Chondrocyte (in vitro differentiated cells): ENCODE results near the gene RPS14. TPM values are rescaled to one million over a fixed set of nuclear protein-coding genes. Genes with fewer than 3 reads are reported as not detected.

Experiments used
- DNase-seq: peaks from one replicate; pipeline ENCODE4 v3.0.0; 2021; ENCODE audit warnings: mixed read lengths, low spot score
- H3K27ac Mint-ChIP-seq: one replicate; pipeline ENCODE4 v1.8.0; 2021; ENCODE audit warnings: mild to moderate bottlenecking, moderate library complexity, mixed read lengths; ENCODE audit not compliant: unreplicated experiment
- H3K27me3 Mint-ChIP-seq: 2 replicates; pipeline ENCODE4 v1.8.0; 2021; ENCODE audit warnings: low read depth, mixed read lengths
- H3K36me3 Mint-ChIP-seq: 2 replicates; pipeline ENCODE4 v1.8.0; 2021; ENCODE audit warnings: low read depth, mixed read lengths
- H3K4me1 Mint-ChIP-seq: 2 replicates; pipeline ENCODE4 v1.8.0; 2021; ENCODE audit warnings: low read depth, mild to moderate bottlenecking, mixed read lengths
- H3K4me3 Mint-ChIP-seq: one replicate; pipeline ENCODE4 v1.8.0; 2021; ENCODE audit warnings: mild to moderate bottlenecking, moderate library complexity, mixed read lengths; ENCODE audit not compliant: unreplicated experiment
- H3K9me3 Mint-ChIP-seq: 2 replicates; pipeline ENCODE4 v1.8.0; 2021; ENCODE audit warnings: low read depth, mixed read lengths
- CTCF ChIP-seq: fragments of 200-600 bp; sonication (generic); IDR thresholded peaks from 2 replicates; pipeline ENCODE4 v1.5.0; 2021; ENCODE audit warnings: antibody characterized with exemption, mild to moderate bottlenecking, moderate library complexity
- total RNA-seq: library from RNA; stranded (reverse); gene quantifications from 3 replicates; pipeline ENCODE4 v1.2.1, GENCODE V29; 2021

Gene RPS14
- total RNA-seq, 1 donor from 2014 or later = 1,121 TPM

GRCh38 chr5:150400316-150401075 lies 49.0 kb downstream of the RPS14 start:
- Mint-ChIP-seq H3K4me3 (no peak overlapping the region), H3K36me3 (peaks cover 31% of the 10 kb centered on the region), H3K9me3 (no peaks in the 10 kb centered on the region), H3K27me3 (no peaks in the 10 kb centered on the region), H3K4me1 (peaks cover 8% of the 10 kb centered on the region), H3K27ac (no peak overlapping the region)
- TF ChIP-seq CTCF = no peak
- DNase-seq = no peak

- H3K27me3 Mint-ChIP-seq = no peaks in the 10 kb centered on the region
- no peak overlapping the region for H3K27ac Mint-ChIP-seq
Observed at GRCh38 chr5:150399524-150400211, 49.9 kb downstream of the RPS14 start.

GRCh38 chr5:150398722-150399523 lies 50.6 kb downstream of the RPS14 start:
- peak; percentile 37 for TF ChIP-seq CTCF
- peak; percentile 66 for DNase-seq
- no peak overlapping the region for H3K4me3 Mint-ChIP-seq
- no peaks in the 10 kb centered on the region for H3K9me3 Mint-ChIP-seq
- H3K27me3 Mint-ChIP-seq = no peaks in the 10 kb centered on the region
- H3K36me3 Mint-ChIP-seq = peaks cover 34% of the 10 kb centered on the region
- H3K27ac Mint-ChIP-seq = no peak overlapping the region
- H3K4me1 Mint-ChIP-seq = peaks cover 8% of the 10 kb centered on the region

More at GRCh38 chr5:150399524-150400211, 49.9 kb downstream of the RPS14 start:
- H3K9me3 Mint-ChIP-seq = no peaks in the 10 kb centered on the region
- no peak for TF ChIP-seq CTCF
- no peak for DNase-seq
- H3K4me3 Mint-ChIP-seq = no peak overlapping the region
- peaks cover 34% of the 10 kb centered on the region for H3K36me3 Mint-ChIP-seq
- peaks cover 8% of the 10 kb centered on the region for H3K4me1 Mint-ChIP-seq

GRCh38 chr5:150397782-150398721 lies 51.5 kb downstream of the RPS14 start:
- no peaks in the 10 kb centered on the region for H3K27me3 Mint-ChIP-seq
- peak; percentile 29 for TF ChIP-seq CTCF
- H3K9me3 Mint-ChIP-seq = no peaks in the 10 kb centered on the region
- peaks cover 36% of the 10 kb centered on the region for H3K36me3 Mint-ChIP-seq
- peaks cover 8% of the 10 kb centered on the region for H3K4me1 Mint-ChIP-seq
- no peak overlapping the region for H3K4me3 Mint-ChIP-seq
- peak overlapping the region; percentile 8 for H3K27ac Mint-ChIP-seq
- DNase-seq = peak; percentile 53
